K562 (cell line): Measurements from ENCODE around the gene ADRM1. TPM values are rescaled to one million over a fixed set of nuclear protein-coding genes. Genes with fewer than 3 reads are reported as not detected.

Experiments
- ADNP ChIP-seq: fragments of 200-800 bp; sonication (Bioruptor generic); IDR thresholded peaks from 2 replicates; pipeline ENCODE4 v1.6.1; 2016; ENCODE audit warnings: missing genetic modification characterization, missing compliant biosample characterization
- ARID3A ChIP-seq: IDR thresholded peaks from 2 replicates; pipeline ENCODE4 v1.6.1; 2012; ENCODE audit warnings: low read depth, low read length, improper control_type of control experiment, borderline replicate concordance
- ARID3B ChIP-seq: fragments of 250-450 bp; sonication (Bioruptor Pico); IDR thresholded peaks from 2 replicates; pipeline ENCODE4 v1.4.0; 2020; ENCODE audit warnings: borderline replicate concordance
- C11orf30 ChIP-seq: fragments of 450-650 bp; IDR thresholded peaks from 2 replicates; pipeline ENCODE4 v1.6.1; 2016; ENCODE audit warnings: low read depth, mild to moderate bottlenecking
- EP400 ChIP-seq: fragments of 450-650 bp; IDR thresholded peaks from 2 replicates; pipeline ENCODE4 v1.6.1; 2017; ENCODE audit warnings: antibody characterized with exemption, mild to moderate bottlenecking, moderate library complexity
- HEY1 ChIP-seq: fragments of 250-450 bp; sonication (Bioruptor Pico); IDR thresholded peaks from 2 replicates; pipeline ENCODE4 v1.5.0; 2020; ENCODE audit warnings: mild to moderate bottlenecking, moderate library complexity, borderline replicate concordance
- HMGXB4 ChIP-seq: sonication (generic); formaldehyde crosslinking; IDR thresholded peaks from 2 replicates; pipeline ENCODE4 v1.8.1; 2023; ENCODE audit warnings: mild to moderate bottlenecking, missing genetic modification reagents
- MGA ChIP-seq: fragments of 450-650 bp; IDR thresholded peaks from 2 replicates; pipeline ENCODE4 v1.6.1; 2016; ENCODE audit warnings: mild to moderate bottlenecking, moderate library complexity
- NELFE ChIP-seq: IDR thresholded peaks from 2 replicates; pipeline ENCODE4 v1.6.1; 2011; ENCODE audit warnings: mild to moderate bottlenecking; ENCODE audit not compliant: insufficient read depth, insufficient read length
- RBM22 ChIP-seq: fragments of 200-400 bp; formaldehyde crosslinking; IDR thresholded peaks from 2 replicates; pipeline ENCODE4 v1.6.1; 2018; ENCODE audit warnings: low read length, low read depth; ENCODE audit not compliant: poor library complexity, severe bottlenecking
- TEAD2 ChIP-seq: fragments of 450-650 bp; IDR thresholded peaks from 2 replicates; pipeline ENCODE4 v1.6.1; 2016; ENCODE audit warnings: missing genetic modification characterization, control low read depth, missing compliant biosample characterization
- ZC3H4 ChIP-seq: sonication (generic); formaldehyde crosslinking; IDR thresholded peaks from 2 replicates; pipeline ENCODE4 v1.9.0; 2021; ENCODE audit warnings: missing genetic modification reagents, borderline replicate concordance
- polyA plus RNA-seq, 8 experiments: library from polyadenylated mRNA; depleted of rRNA in 4 of 8; stranded (reverse) in 5 of 8; unstranded in 3 of 8; fragments of >200 nt; fragmentation: Nextera tagmentation in 2 of 8; fragmentation: Illumina TruSeq in 1 of 8; extraction: Ambion mirVana in 2 of 8; extraction: Trizol in 1 of 8; gene quantifications; 2 replicates each; pipeline versions ENCODE4 v1.2.1 to v1.2.3, GENCODE V29; 2011 to 2014; ENCODE audit warnings: inconsistent platforms in 1 of 8, missing spikeins in 1 of 8
- total RNA-seq, 7 experiments: library from RNA; depleted of rRNA in 6 of 7; stranded (reverse); fragments of >200 nt in 6 of 7; fragmentation: Illumina TruSeq in 2 of 7; extraction: Trizol in 2 of 7; gene quantifications; 2 replicates each; pipeline versions ENCODE4 v1.2.1 to v1.2.3, GENCODE V29; 2011 to 2021; ENCODE audit warnings: low replicate concordance in 1 of 7

The ADRM1 gene
- total and polyA plus RNA-seq, 9 of the 15 experiments (the other 6 are each of a cell fraction or from before 2014, with no cell fraction given): 5.0 to 223 (median 67.4) TPM

- no peak for TF ChIP-seq MGA
- TF ChIP-seq HMGXB4 (CRISPR knock-in tag): no peak
- no peak for TF ChIP-seq NELFE
- TF ChIP-seq EP400: no peak
- no peak for TF ChIP-seq ADNP (tag)
- TF ChIP-seq C11orf30: no peak
- TF ChIP-seq ARID3A: no peak
- TF ChIP-seq RBM22: no peak
- no peak for TF ChIP-seq ARID3B (CRISPR knock-in tag)
- TF ChIP-seq TEAD2: no peak
- no peak for TF ChIP-seq ZC3H4 (CRISPR knock-in tag)
- no peak for TF ChIP-seq HEY1 (CRISPR knock-in tag)
Measured at GRCh38 chr20:62255976-62256375, 46.8 kb upstream of the ADRM1 start (continued).
